Measurements from ENCODE around the gene IER2. TPM values are rescaled to one million over a fixed set of nuclear protein-coding genes. Genes with fewer than 3 reads are reported as not detected.

The IER2 gene
- total RNA-seq, 1 experiment from 2014 or later = 247 TPM

- peak overlapping the region; percentile 86 for H3K9ac ChIP-seq (ENCODE audit: low read length)
- peaks cover 8% of the 10 kb centered on the region; the same call in 1 of the 2 replicates for H3K79me2 ChIP-seq (ENCODE audit: insufficient read depth, low read length)
- H3K27ac ChIP-seq (ENCODE audit: low read depth, low read length) = peak overlapping the region; percentile 99
- no peaks in the 10 kb centered on the region for H3K9me3 ChIP-seq (ENCODE audit: control insufficient read depth in 1 of 2, insufficient read depth in 1 of 2, low read depth in 1 of 2, low read length in 2 of 2)
- intact Hi-C loops (cut with micrococcal nuclease) = no loop called here
- H3K27me3 ChIP-seq (ENCODE audit: insufficient read depth, low read length) = no peaks in the 10 kb centered on the region
- CTCF ChIA-PET = interaction anchor here (0.6 to 1.9 kb wide), 4 partner anchors 10 to 32 kb away, joined by 3 to 7 read pairs (median 4); no protein-coding TSS in a partner anchor
- DNase-seq (ENCODE audit: low read depth, low spot score) (peak; percentile 99), ATAC-seq (peak; percentile 77)
- no peak overlapping the region for H2AFZ ChIP-seq (ENCODE audit: low read depth, low read length, poor library complexity, severe bottlenecking)
- H3K4me2 ChIP-seq (ENCODE audit: low read length) = peak overlapping the region; percentile 79
- RAD21 ChIA-PET (ENCODE audit: low non-redundant PET in 1 of 2, low total read pairs in 2 of 2, uncharacterized antibody in 2 of 2, unreplicated experiment in 2 of 2) = interaction anchor here in 1 of 2 experiments (1.6 kb wide), 1 partner anchor 32 kb away, joined by 5 read pairs; no protein-coding TSS in a partner anchor
- POLR2A ChIA-PET = interaction anchor here (1.0 to 4.1 kb wide), 8 partner anchors 8 to 109 kb away, joined by 3 to 36 read pairs (median 8); partner anchors contain the start of genes IER2 and STX10
- H3K9me2 ChIP-seq (ENCODE audit: insufficient read depth) = no peaks in the 10 kb centered on the region
- no peaks in the 10 kb centered on the region for H3K36me3 ChIP-seq (ENCODE audit: control insufficient read depth in 1 of 2, insufficient read depth in 2 of 2, low read length in 2 of 2)
- H3K4me1 ChIP-seq (ENCODE audit: control insufficient read depth in 1 of 2, insufficient read depth in 2 of 2, low read length in 2 of 2) = peaks cover 72 to 89% of the 10 kb centered on the region in 2 experiments
- H4K20me1 ChIP-seq (ENCODE audit: insufficient read depth) = no peaks in the 10 kb centered on the region
- peak overlapping the region; percentile 48 to 54 for H3K4me3 ChIP-seq (replicated peaks in 1 of 2; ENCODE audit: low read depth in 1 of 2, low read length in 2 of 2)
- TSS peak; percentile 20 for BruUV-seq (replicated peaks)
- no peak for TF ChIP-seq EGR1 (IDR thresholded peaks at IDR 0.05; ENCODE audit: low read depth)
- no peak for TF ChIP-seq EZH2phosphoT487 (IDR thresholded peaks at IDR 0.05; ENCODE audit: borderline replicate concordance)
- no peak for TF ChIP-seq SIN3A (IDR thresholded peaks at IDR 0.05; ENCODE audit: low read depth)
- no peak for TF ChIP-seq FOSL1 (IDR thresholded peaks at IDR 0.05; ENCODE audit: low read depth)
- TF ChIP-seq ZNF274 (IDR thresholded peaks at IDR 0.05; ENCODE audit: low read depth, low read length) = no peak
- TF ChIP-seq, protein P1, sequence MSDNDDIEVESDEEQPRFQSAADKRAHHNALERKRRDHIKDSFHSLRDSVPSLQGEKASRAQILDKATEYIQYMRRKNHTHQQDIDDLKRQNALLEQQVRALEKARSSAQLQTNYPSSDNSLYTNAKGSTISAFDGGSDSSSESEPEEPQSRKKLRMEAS (IDR thresholded peaks at IDR 0.05) = no peak
- TF ChIP-seq CBX3 (IDR thresholded peaks at IDR 0.05; ENCODE audit: low read depth) = no peak
- TF ChIP-seq, protein P2, sequence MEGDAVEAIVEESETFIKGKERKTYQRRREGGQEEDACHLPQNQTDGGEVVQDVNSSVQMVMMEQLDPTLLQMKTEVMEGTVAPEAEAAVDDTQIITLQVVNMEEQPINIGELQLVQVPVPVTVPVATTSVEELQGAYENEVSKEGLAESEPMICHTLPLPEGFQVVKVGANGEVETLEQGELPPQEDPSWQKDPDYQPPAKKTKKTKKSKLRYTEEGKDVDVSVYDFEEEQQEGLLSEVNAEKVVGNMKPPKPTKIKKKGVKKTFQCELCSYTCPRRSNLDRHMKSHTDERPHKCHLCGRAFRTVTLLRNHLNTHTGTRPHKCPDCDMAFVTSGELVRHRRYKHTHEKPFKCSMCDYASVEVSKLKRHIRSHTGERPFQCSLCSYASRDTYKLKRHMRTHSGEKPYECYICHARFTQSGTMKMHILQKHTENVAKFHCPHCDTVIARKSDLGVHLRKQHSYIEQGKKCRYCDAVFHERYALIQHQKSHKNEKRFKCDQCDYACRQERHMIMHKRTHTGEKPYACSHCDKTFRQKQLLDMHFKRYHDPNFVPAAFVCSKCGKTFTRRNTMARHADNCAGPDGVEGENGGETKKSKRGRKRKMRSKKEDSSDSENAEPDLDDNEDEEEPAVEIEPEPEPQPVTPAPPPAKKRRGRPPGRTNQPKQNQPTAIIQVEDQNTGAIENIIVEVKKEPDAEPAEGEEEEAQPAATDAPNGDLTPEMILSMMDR (IDR thresholded peaks at IDR 0.05 in 2 of 3, conservative IDR thresholded peaks at IDR 0.05 in 1 of 3; ENCODE audit: borderline replicate concordance in 1 of 3, insufficient read depth in 1 of 3, low read depth in 2 of 3, low read length in 2 of 3) = no peak
- TF ChIP-seq ZBTB33 (IDR thresholded peaks at IDR 0.05; ENCODE audit: extremely low read depth, insufficient replicate concordance, low read length) = no peak
- no peak for TF ChIP-seq ELF1 (IDR thresholded peaks at IDR 0.05; ENCODE audit: borderline replicate concordance, low read depth)
- peak; percentile 69 for TF ChIP-seq YY1 (IDR thresholded peaks at IDR 0.05; ENCODE audit: extremely low read depth, insufficient replicate concordance, low read depth, low read length)
- peak; percentile 42 for TF ChIP-seq POLR2A (IDR thresholded peaks at IDR 0.05; ENCODE audit: borderline replicate concordance, extremely low read depth, insufficient read depth, insufficient read length)
- TF ChIP-seq, protein P3, sequence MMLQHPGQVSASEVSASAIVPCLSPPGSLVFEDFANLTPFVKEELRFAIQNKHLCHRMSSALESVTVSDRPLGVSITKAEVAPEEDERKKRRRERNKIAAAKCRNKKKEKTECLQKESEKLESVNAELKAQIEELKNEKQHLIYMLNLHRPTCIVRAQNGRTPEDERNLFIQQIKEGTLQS (IDR thresholded peaks at IDR 0.05) = no peak
- TF ChIP-seq RAD21 (IDR thresholded peaks at IDR 0.05; ENCODE audit: low read depth) = no peak
- no peak for TF ChIP-seq CEBPB (IDR thresholded peaks at IDR 0.05; ENCODE audit: low read depth)
- peak; percentile 60 for TF ChIP-seq TCF7L2 (IDR thresholded peaks at IDR 0.05; ENCODE audit: borderline replicate concordance, extremely low read depth, insufficient read depth, insufficient read length)
- no peak for TF ChIP-seq SP1 (IDR thresholded peaks at IDR 0.05; ENCODE audit: low read depth)
- TF ChIP-seq POLR2AphosphoS5 (IDR thresholded peaks at IDR 0.05; ENCODE audit: low read depth, low read length) = peak; percentile 93
- no peak for TF ChIP-seq SRF (IDR thresholded peaks at IDR 0.05; ENCODE audit: low read depth)
- TF ChIP-seq JUND (IDR thresholded peaks at IDR 0.05) = no peak
- no peak for TF ChIP-seq EZH2 (IDR thresholded peaks at IDR 0.05)
- TF ChIP-seq ZFX (IDR thresholded peaks at IDR 0.05) = no peak
Observed at GRCh38 chr19:13162724-13163608, 12.8 kb downstream of the IER2 start.

Data from HCT116 (cell line).